ENCODE results near the gene ZNF563.
A peak's percentile ranks its signal among the peaks of the same experiment; 100 is the strongest.

The ZNF563 gene

DNA sequence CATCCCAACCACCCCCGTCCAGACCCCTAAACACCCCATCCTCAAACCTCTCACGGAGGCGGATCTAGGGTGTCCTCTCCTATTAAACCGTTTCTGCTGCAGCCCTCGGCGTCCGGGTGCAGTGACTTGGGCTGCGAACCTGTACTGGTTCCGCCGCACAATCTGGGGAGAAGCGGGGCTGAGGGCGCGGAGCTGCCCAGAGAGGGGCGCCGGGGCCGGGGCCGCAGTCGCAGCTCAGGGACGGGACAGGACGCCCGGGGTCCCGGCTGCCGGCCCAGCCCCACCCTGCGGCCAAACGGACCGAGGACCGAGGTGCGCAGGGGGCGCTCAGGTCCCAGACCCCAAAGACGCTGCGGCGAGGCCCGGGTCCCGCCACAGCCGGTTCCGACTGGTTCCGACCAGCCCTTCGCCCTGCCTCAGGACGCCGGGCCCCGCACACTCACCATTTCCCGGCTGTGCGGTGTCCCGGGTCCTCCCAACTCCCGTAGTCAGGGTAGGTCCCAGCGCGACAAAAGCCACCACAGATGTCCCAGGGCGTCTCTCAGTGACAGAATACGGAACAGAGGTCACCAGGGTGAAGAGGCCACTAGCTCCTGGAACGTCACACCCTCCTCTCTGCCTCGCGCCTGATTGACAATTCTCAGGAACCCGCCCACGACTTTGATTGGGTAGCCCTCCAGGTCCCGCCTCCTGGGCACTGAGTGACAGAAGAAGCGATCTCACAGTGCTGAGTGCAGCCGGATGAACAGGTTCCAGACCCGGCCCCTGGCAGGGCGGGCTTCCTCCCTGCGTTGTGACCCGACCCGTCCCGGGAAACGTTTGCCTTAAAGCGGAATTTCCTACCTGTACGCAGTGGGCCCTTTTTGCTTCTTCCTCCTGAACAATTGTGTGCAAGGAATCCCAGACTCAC lies 38.9 kb downstream of the ZNF563 start, which contains the start of gene ZNF44:
Gene ZNF44 (minus strand): TSS at position 635 of the 910 bp plus-strand sequence. CDS start 189 bp downstream, at position 446.
- peak; percentile 90 for DNase-seq (ENCODE audit: low read depth, low spot score)

- DNase-seq (ENCODE audit: low read depth, low spot score) = peak; percentile 20
Measured at GRCh38 chr19:12293777-12294248, 39.6 kb downstream of the ZNF563 start.

GRCh38 chr19:12289790-12290065 lies 43.7 kb downstream of the ZNF563 start:
- DNase-seq (ENCODE audit: low read depth, low spot score) = no peak

DNA sequence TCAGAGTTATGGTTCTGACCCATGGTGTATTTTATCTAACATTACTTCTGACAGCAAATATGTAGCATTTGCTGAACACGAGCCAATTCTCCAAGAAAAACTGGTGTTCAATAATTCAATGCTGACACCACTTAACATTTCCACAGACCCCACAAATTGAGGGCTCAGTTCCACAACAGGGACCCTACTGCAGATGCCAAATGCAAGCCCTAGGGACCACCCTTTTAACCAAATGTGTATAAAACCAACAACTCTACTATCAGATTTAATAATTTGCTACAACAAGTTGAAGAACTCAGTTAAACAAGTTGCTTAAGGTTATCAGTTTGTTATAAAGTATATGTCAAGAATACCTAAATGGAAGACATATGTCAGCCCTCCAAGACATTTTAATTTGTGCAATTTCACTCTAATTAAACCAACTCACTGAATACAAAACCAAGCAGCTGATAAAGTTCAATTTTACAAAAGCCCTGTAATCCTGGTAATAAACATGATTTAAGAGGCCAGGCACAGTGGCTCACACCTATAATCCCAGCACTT lies 45.4 kb downstream of the ZNF563 start:
- no peak for DNase-seq (ENCODE audit: low read depth, low spot score)

DNA sequence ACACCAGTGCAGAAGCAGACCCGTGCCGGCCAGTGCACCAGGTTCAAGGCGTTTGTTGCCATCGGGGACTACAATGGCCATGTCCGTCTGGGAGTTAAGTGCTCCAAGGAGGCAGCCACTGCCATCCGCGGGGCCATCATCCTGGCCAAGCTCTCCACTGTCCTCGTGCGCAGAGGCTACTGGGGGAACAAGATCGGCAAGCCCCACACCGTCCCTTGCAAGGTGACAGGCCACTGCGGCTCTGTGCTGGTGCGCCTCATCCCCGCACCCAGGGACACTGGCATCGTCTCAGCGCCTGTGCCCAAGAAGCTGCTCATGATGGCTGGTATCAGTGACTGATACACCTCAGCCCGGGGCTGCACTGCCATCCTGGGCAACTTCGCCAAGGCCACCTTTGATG lies 48.8 kb downstream of the ZNF563 start:
- DNase-seq (ENCODE audit: low read depth, low spot score) = no peak

DNA sequence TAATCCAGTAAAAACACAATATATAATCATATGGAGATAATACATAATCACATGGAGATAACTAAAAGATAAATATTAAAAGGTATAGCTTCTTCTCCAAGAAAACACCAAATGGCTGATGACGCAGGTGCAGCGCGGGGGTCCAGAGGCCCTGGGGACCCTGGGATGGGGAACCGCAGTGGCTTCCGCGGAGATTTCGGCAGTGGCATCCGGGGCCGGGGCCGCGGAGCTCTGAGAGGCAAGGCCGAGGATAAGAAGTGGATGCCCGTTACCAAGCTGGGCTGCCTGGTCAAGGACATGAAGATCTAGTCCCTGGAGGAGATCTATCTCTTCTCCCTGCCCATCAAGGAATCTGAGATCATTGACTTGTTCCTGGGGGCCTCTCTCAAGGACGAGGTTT lies 49.2 kb downstream of the ZNF563 start:
- DNase-seq (ENCODE audit: low read depth, low spot score) = no peak

- no peak for DNase-seq (ENCODE audit: low read depth, low spot score)
Measured at GRCh38 chr19:12278713-12279112, 54.7 kb downstream of the ZNF563 start.

- no peak for DNase-seq (ENCODE audit: low read depth, low spot score)
Measured at GRCh38 chr19:12272980-12273901, 60.2 kb downstream of the ZNF563 start.

GRCh38 chr19:12272386-12272785 lies 61.0 kb downstream of the ZNF563 start:
- DNase-seq (ENCODE audit: low read depth, low spot score) = no peak

DNA sequence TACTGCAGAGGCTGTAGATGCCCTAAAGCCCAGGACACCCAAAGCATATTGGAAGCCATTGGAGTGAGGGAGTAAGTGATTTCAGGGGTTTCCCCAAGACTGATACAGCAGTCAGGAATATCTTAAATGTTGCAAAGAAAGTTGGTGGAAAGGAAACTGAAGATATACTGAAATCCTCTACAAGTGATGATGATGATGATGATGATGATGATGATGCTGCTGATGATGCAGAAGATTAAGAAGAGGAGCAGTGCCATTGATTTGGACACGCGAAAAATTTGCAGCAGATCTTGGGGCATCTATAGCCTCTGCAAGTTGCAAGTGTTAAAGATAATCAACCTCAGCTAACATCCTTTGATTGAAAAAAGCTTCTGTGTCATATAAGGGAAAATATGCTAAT lies 62.6 kb downstream of the ZNF563 start:
- no peak for DNase-seq (ENCODE audit: low read depth, low spot score)

All from activated CD4-positive, CD25-positive, alpha-beta regulatory T cell treated with anti-CD3 and anti-CD28 coated beads, Interleukin-2, amount 50 U/mL, for 16 hours (primary cell).